IPS-NIHi7 (cell line): ENCODE results near the gene PKHD1.
"Not testable (repeated sequence)": the region's sequence is repeated elsewhere in the genome, so short reads cannot be mapped to it uniquely, and the experiment has no call there.

Source experiments
- DNase-seq: peaks from one replicate; pipeline ENCODE4 v3.0.0; 2012; ENCODE audit warnings: mixed read lengths; ENCODE audit errors: extremely low spot score

PKHD1 gene

DNA sequence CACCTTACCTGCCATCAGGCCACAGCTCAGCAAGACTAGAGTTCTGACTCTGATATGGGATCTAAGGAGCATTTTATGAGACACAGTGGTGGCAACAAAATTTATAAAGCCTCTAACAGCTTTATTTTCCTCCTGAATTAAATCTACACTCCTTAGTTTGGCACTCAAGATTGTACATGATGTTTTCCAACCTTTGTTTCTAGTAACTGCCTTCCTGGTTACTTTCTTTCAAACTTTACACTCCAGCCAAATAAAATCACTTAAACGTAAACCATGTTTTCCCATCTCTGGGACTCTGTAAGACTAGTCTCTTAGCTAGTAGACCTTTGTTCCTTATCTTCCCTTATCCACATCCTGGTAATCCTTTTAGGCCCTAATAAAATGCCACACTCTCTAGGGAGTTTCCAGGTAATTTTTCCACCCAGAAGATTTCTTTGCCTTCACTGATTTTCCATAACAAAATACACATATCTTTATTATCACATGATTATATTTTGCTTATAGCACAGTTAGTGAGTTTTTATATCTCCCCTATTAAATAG is 92.1 kb downstream of the PKHD1 start:
- no peak for DNase-seq

DNA sequence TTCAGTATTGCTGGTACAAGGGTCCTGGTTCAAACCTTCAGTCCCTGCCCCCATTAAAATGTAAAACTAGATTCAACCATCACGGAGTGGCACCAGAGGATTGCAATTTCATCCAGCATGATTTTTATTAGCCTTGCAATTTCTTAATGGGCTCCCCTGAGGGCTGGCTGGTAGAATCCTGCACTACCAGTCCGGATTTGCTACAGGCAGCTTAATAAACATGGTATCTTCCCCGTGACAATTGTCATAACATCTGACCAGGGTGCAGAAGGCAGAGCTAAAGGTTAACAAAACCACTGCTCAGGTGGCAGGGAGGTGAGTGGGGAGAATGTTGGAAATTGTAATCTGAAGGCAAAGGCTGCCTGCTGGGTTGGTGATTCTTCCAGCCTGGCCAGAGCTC is 94.5 kb downstream of the PKHD1 start:
- no peak for DNase-seq

- no peak for DNase-seq
Measured at GRCh38 chr6:51989789-51990188, 97.6 kb downstream of the PKHD1 start.

DNA sequence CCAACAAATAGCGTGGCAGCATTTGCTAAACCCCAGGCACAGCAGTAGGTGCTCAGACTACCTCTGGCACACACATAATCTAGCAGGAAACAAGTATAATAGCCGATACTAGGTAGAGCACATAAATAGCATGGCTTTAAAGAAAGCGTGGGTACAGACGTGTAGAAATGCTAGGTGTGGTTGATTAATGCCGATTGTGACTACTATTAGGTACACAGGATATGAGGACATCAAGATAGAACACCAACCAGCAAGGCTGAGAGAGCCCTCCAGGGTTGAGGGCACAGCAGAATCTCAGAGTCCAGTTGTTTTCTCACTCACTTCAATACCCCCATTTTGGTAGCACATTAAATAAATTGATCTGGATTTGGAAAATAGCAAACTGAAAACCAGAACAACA is 100.5 kb downstream of the PKHD1 start:
- no peak for DNase-seq

DNA sequence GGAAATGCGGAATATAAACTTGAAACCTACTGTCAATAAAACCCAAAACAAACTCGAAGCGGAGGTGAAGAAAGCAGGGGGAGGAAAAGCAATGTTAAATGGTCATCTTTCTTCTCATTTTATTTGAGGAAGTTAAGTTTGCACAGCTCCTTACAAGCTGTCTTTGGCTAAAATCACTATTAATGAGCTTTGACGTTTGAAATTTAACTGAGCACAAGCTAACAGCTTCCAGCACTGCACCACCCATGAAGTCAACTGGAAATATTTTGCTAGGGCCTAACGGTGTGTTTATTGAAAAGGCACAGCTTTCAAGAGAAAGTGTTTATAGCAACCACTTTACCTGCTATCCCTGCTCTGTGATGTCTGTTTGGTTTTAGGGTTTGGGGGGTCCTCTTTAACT is 103.8 kb downstream of the PKHD1 start:
- DNase-seq = no peak

DNA sequence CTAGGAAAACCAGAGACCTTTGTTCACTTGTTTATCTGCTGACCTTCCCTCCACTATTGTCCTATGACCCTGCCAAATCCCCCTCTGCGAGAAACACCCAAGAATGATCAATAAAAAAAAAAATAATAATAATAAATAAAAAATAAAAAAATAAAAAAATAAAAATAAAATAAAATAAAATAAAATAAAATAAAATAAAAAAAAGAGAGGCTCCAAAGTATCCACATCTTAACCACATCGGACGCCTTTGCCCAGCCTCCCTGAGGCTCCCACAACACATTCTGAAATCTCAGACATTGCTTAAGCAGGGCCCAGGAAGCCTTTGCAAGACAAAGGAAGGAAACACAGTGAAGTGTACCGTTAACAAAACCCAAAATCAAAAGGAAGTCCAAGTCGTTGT is 104.7 kb downstream of the PKHD1 start:
- DNase-seq = not testable (repeated sequence)

- DNase-seq = no peak
Measured at GRCh38 chr6:51976374-51976773, 111.0 kb downstream of the PKHD1 start.

GRCh38 chr6:51972659-51973058 is 114.8 kb downstream of the PKHD1 start:
- no peak for DNase-seq

DNA sequence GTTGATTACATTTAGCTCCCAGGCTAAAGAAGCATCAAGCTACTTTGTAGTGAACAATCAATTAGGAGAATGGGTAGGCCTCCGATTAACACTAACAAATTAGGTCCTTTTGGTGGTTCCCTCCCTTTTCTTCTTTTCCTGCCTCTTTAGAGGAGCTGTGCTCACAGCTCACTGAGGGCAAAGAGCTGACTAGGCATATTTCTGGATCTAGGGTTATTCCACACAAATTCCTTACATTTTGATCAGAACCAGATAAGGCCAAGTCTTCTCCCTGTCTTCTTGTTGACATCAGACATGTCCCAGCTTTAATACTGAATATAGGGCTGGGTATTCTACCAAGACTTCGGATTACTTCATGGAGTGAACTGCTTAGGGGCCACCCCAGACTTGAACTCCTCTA is 119.1 kb downstream of the PKHD1 start:
- no peak for DNase-seq

GRCh38 chr6:51965222-51965801 is 122.1 kb downstream of the PKHD1 start:
- no peak for DNase-seq

GRCh38 chr6:51963980-51964379 is 123.4 kb downstream of the PKHD1 start:
- no peak for DNase-seq

- no peak for DNase-seq
Measured at GRCh38 chr6:51962354-51962753, 125.1 kb downstream of the PKHD1 start.

- no peak for DNase-seq
Measured at GRCh38 chr6:51960419-51960818, 127.0 kb downstream of the PKHD1 start.

- peak; percentile 80 for DNase-seq
Measured at GRCh38 chr6:51959744-51960383, 127.5 kb downstream of the PKHD1 start.

DNA sequence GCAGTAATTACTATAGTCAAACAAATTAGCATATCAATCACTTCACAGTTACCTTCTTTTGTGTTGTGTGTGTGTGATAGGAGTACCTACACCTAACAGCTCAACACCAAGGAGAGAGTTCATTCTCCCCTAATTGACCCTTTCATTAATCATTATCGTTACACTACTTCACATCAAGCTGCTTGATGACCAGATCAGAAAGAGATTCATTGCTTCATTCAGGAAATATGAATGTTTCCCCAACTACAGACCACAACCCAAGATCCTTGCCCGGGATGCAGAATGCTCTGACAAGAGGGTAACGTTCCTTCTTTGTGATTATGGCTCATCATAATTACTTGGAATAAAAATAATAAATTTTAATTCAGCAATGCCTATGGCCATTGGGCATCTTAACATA is 132.7 kb downstream of the PKHD1 start:
- DNase-seq = no peak

DNA sequence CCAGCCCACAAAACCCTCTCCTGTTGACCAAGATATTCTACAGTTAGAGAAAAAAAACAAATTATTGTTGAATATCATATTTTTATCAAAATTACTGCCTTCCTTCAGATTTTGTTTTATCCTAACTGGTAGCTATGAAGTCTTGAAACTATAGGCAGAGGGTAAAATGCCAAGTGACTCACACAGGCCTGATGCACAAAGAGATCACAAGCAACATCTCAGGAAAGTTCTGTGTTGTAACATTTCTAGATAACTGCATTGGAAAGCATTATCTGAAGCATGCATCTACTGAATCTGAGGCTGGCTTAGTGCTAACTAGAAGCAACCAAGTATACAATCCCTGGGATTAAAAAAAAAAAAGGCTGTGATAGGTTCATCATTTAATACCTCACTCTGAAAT is 134.2 kb downstream of the PKHD1 start:
- DNase-seq = no peak

GRCh38 chr6:51951924-51952323 is 135.5 kb downstream of the PKHD1 start:
- no peak for DNase-seq

GRCh38 chr6:51949526-51949925 is 137.9 kb downstream of the PKHD1 start:
- DNase-seq = no peak

DNA sequence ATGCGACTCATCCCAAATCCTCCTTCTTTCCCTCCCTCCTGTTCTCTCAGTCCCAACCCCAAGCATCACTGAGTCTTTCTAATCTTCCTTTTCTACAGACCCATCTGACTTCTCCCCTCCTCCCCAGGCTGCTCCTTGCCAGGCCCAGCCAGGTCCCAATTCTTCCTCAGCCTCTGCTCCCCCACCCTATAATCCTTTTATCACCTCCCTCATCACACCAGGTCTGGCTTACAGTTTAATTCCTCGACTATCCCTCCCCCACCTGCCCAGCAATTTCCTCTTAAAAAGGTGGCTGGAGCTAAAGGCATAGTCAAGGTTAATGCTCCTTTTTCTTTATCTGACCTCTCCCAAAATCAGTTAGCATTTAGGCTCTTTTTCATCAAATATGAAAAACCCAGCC is 147.7 kb downstream of the PKHD1 start:
- DNase-seq = not testable (repeated sequence)

DNA sequence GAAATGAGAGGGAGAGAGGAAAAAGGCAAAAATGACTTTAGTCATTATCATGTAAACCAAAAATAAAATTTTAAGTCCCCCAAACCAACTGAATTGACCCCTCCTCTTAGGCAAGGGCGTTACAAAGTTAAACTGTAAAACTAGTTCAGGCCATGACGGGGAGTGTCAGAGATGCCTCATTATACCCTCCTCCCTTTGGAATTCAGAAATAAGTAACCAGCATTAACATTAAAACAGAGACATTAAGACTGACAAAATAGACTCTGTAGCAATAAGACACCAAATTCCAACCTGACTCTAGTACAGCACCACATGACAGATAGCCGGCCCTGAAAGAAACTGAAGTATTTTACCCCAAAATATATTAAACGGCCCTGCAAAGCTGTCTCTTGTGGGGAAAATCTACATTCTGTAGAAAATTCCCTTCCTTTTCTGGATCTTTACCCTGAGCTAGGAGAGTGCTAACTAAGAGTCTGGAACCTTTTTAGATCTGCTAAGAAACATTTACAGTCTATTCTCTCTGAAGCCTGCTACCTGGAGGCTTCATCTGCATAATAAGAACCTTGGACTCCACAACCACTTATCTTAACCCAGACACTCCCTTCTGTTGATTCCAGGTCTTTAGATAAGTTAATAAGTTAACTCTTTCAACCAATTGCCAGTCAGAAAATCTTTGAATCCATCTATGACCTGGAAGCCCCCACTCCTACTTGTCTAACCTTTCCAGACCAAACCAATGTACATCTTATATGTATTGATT is 150.7 kb downstream of the PKHD1 start:
- DNase-seq = no peak

DNA sequence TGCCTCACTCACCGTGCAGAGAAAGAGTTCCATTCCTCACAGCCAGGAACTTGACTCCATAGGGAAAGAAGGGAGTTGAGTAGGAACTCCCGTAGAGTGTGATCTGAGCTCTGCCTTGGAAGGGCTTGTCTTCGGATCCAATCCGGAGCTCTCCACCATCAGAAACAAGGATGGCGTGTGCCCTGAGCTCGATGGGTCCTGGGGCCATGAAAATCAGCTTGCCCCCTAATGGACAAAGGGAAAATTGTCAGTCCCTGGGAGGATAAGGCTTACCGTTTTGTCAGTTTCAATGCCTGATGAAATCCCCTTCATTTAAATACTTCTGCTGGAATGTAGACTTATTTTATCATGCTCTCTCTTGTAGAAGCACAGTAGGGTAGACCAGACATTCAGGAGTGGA is 153.3 kb downstream of the PKHD1 start:
- DNase-seq = peak; percentile 79

GRCh38 chr6:51932956-51933355 is 154.5 kb downstream of the PKHD1 start:
- DNase-seq = no peak

- DNase-seq = no peak
Measured at GRCh38 chr6:51930602-51931001, 156.8 kb downstream of the PKHD1 start.
